HUDEP-2 (cell line): ENCODE results near the gene SLC11A1.
A peak's percentile ranks its signal among the peaks of the same experiment; 100 is the strongest.

ENCODE experiments used
- DNase-seq, 76 experiments: peaks; one replicate each; lab custom pipeline; 2025; ENCODE audit not compliant: unreplicated experiment in 76 of 76; lab: John Stamatoyannopoulos, UW

The SLC11A1 gene

GRCh38 chr2:218366621-218367414 is 15.3 kb upstream of the SLC11A1 start:
- no peak for DNase-seq

- peak in 69 of 76 experiments; percentile 6 to 80 (median 62) for DNase-seq
These were observed 14.5 kb upstream of the SLC11A1 start for GRCh38 chr2:218367415-218368149.

GRCh38 chr2:218368150-218368528 is 13.9 kb upstream of the SLC11A1 start:
- no peak for DNase-seq

- no peak for DNase-seq
These were observed 13.4 kb upstream of the SLC11A1 start for GRCh38 chr2:218368621-218369153.

GRCh38 chr2:218369330-218369729 is 12.7 kb upstream of the SLC11A1 start:
- no peak for DNase-seq

- no peak for DNase-seq
These were observed 11.5 kb upstream of the SLC11A1 start for GRCh38 chr2:218370410-218371063.

- no peak for DNase-seq
These were observed 10.1 kb upstream of the SLC11A1 start for GRCh38 chr2:218371983-218372350.

- DNase-seq: no peak
These were observed 7.3 kb upstream of the SLC11A1 start for GRCh38 chr2:218374795-218375194.

GRCh38 chr2:218375212-218375611 is 6.9 kb upstream of the SLC11A1 start:
- DNase-seq: no peak

- DNase-seq: no peak
These were observed 4.0 kb upstream of the SLC11A1 start for GRCh38 chr2:218378053-218378452.

- no peak for DNase-seq
These were observed 712 bp downstream of the SLC11A1 start for GRCh38 chr2:218382785-218383184.

- DNase-seq: peak in 1 of 76 experiments; percentile 20
These were observed 1.9 kb downstream of the SLC11A1 start for GRCh38 chr2:218383892-218384519.

- DNase-seq: no peak
These were observed 2.9 kb downstream of the SLC11A1 start for GRCh38 chr2:218384975-218385374.

- DNase-seq: no peak
These were observed 4.7 kb downstream of the SLC11A1 start for GRCh38 chr2:218386505-218387368.

GRCh38 chr2:218387369-218388194 is 5.5 kb downstream of the SLC11A1 start:
- no peak for DNase-seq

- DNase-seq: no peak
These were observed 7.5 kb downstream of the SLC11A1 start for GRCh38 chr2:218389333-218390150.

GRCh38 chr2:218391202-218391601 is 9.1 kb downstream of the SLC11A1 start:
- no peak for DNase-seq

GRCh38 chr2:218392459-218392858 is 10.4 kb downstream of the SLC11A1 start:
- DNase-seq: no peak
